Naive thymus-derived CD4-positive, alpha-beta T cell (primary cell): ENCODE measurements around the gene ARHGAP35. TPM values are rescaled to one million over a fixed set of nuclear protein-coding genes. Genes with fewer than 3 reads are reported as not detected.
"Not testable (repeated sequence)": the region's sequence is repeated elsewhere in the genome, so short reads cannot be mapped to it uniquely, and the experiment has no call there.

Experiments
- ATAC-seq: fragments of 150-1000 bp; cut with Tn5 transposase; 2 replicates; pipeline ENCODE4 v1.10.0; 2021; ENCODE audit warnings: mild to moderate bottlenecking, moderate library complexity
- CTCF ChIA-PET: fragments of 350-600 bp; sonication (Branson Sonifier 250); formaldehyde crosslinking; loops from one replicate; lab custom pipeline; 2021; ENCODE audit warnings: antibody characterized with exemption; lab: Charles Lee
- POLR2A ChIA-PET: fragments of 350-600 bp; sonication (Branson Sonifier 250); formaldehyde crosslinking; loops from one replicate; lab custom pipeline; 2021; ENCODE audit warnings: antibody characterized with exemption, inconsistent platforms; lab: Charles Lee
- DNase-seq, 9 donors: peaks; one replicate each; pipeline versions ENCODE4 v3.0.0 to v3.0.0-alpha.2; 2020 to 2022; ENCODE audit warnings: mixed read lengths in 1 of 9
- H3K27ac ChIP-seq: one replicate; pipeline ENCODE4 v1.7.0; 2013; ENCODE audit warnings: mild to moderate bottlenecking, low read depth, low read length, moderate library complexity
- H3K27me3 ChIP-seq, 2 donors: one replicate each; pipeline ENCODE4 v1.7.0; 2013; ENCODE audit warnings: low read length in 2 of 2, mild to moderate bottlenecking in 2 of 2, moderate library complexity in 2 of 2; ENCODE audit not compliant: control insufficient read depth in 2 of 2, insufficient read depth in 2 of 2
- H3K36me3 ChIP-seq, 3 experiments: 1 replicate in 2 of 3; 2 replicates in 1 of 3; pipeline ENCODE4 v1.7.0; 2013; ENCODE audit warnings: low read length in 3 of 3, mild to moderate bottlenecking in 3 of 3, moderate library complexity in 1 of 3; ENCODE audit not compliant: insufficient read depth in 3 of 3, control insufficient read depth in 2 of 3
- H3K4me1 ChIP-seq, 2 donors: one replicate each; pipeline ENCODE4 v1.7.0; 2013; ENCODE audit warnings: low read length in 2 of 2, mild to moderate bottlenecking in 2 of 2, moderate library complexity in 1 of 2; ENCODE audit not compliant: control insufficient read depth in 2 of 2, insufficient read depth in 2 of 2
- H3K4me3 ChIP-seq: 2 replicates; pipeline ENCODE4 v1.7.0; 2013; ENCODE audit warnings: mild to moderate bottlenecking, low read length
- H3K9me3 ChIP-seq, 3 experiments: 1 replicate in 2 of 3; 2 replicates in 1 of 3; pipeline ENCODE4 v1.7.0; 2013; ENCODE audit warnings: low read length in 3 of 3; ENCODE audit not compliant: control insufficient read depth in 2 of 3
- H3K27ac Mint-ChIP-seq, 9 donors: one replicate each; pipeline ENCODE4 v1.8.0; 2020 to 2022; ENCODE audit warnings: mixed read lengths in 9 of 9, mild to moderate bottlenecking in 8 of 9, moderate library complexity in 5 of 9, inconsistent platforms in 2 of 9
- H3K27me3 Mint-ChIP-seq, 5 donors: one replicate each; pipeline ENCODE4 v1.8.0; 2021 to 2022; ENCODE audit warnings: mixed read lengths in 5 of 5, mild to moderate bottlenecking in 1 of 5
- H3K36me3 Mint-ChIP-seq, 5 donors: one replicate each; pipeline ENCODE4 v1.8.0; 2020 to 2022; ENCODE audit warnings: mixed read lengths in 5 of 5, mild to moderate bottlenecking in 3 of 5, inconsistent platforms in 1 of 5
- H3K4me1 Mint-ChIP-seq, 7 donors: one replicate each; pipeline ENCODE4 v1.8.0; 2020 to 2022; ENCODE audit warnings: mixed read lengths in 7 of 7, mild to moderate bottlenecking in 3 of 7, inconsistent platforms in 1 of 7
- H3K4me3 Mint-ChIP-seq, 10 donors: one replicate each; pipeline ENCODE4 v1.8.0; 2020 to 2022; ENCODE audit warnings: mild to moderate bottlenecking in 10 of 10, mixed read lengths in 10 of 10, moderate library complexity in 6 of 10, inconsistent platforms in 2 of 10
- H3K9me3 Mint-ChIP-seq, 11 donors: one replicate each; pipeline ENCODE4 v1.8.0; 2020 to 2022; ENCODE audit warnings: mixed read lengths in 11 of 11, mild to moderate bottlenecking in 4 of 11, inconsistent platforms in 1 of 11, moderate library complexity in 1 of 11
- intact Hi-C, 2 donors: fragments of 100-400 bp; cut with micrococcal nuclease; formaldehyde crosslinking; loops; one replicate each; pipeline ENCODE4 v1.15.1; 2023
- polyA plus RNA-seq, 2 donors: library from polyadenylated mRNA; unstranded; fragments of 300-500 nt; fragmentation: Illumina TruSeq; gene quantifications; one replicate each; pipeline ENCODE4 v1.2.3, GENCODE V29; 2021
- total RNA-seq, 6 experiments: library from RNA in 5 of 6; stranded (reverse) in 5 of 6; gene quantifications; 1 replicate in 5 of 6; 2 replicates in 1 of 6; pipeline ENCODE4 v1.2.3 and lab custom pipeline; 2021 to 2026

ARHGAP35 gene
- total and polyA plus RNA-seq, 7 experiments from 2014 or later, result 2.3 to 29.4 (median 23.2) TPM

DNA sequence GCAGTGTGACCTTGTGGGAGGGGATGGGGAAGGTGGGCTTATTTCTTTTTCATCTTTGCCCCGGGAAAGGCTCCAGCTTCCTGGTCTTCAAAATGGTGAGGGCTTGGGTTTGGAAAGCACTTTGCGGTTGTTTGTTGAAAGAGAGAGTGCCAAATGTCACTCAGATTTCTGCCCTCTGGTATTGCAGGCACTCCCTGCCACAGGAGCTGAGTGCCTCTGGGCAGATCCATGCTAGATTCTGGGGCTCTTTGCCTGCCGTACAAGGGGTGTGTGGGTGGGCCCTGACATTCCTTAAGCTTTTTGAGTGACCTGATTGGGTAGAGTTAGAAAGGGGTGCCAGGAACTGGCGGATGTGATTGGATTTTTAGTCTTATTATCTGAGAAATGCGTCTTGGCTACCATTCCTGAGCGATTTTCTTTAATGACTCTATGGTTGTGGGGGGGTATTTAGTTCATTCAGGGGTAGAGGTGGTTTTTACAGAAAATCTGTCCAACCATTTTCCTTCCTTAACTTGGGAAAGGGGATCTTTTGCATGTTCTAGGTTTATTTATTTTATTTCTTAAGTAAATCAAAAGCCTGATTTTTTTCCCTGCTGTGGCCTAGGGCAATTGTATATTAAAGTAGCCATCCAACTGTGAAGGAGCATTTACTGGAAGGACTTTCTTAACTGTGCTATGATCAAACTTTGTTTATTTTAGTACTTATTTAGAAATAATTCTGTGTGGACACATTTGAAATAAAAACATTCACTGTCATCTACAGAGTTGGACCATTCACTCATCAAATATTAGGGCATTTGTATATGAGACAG lies 3.2 kb downstream of the ARHGAP35 start:
- no peak overlapping the region for H3K4me3 ChIP-seq

DNA sequence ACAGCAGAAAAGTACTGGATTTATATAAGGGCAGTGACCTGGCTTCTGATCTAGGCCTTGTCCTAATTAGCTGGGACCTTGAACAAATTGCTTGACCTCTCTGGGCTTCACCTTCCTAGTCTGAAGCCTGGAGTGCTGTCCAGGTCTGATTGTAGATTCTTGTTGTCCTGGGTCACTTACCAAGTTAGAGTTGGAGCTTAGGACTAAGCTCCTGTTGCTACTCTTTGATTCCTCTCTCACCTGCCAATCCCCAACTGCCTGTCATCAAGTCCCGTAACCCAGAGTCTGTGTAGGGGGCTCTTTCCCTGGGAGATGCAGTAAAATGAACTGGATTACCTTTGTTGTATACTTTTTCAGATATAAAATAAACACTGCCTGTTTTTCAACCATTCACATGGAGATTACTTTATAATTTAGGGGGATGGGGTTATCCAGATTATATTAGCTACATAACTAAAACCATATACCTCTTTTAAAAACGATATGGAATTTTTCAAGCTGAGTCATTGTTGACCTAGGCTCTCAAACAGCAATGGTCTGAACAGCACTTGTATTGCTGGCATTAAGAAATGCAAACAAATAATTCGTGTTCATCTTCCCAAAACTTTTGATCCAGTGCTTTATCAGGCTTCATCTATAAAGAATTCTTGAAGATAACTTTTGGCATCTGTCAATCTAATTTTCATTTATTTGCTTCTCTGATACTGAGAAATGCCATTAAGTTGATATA lies 5.8 kb downstream of the ARHGAP35 start:
- peak overlapping the region in 5 of 9 donors; percentile 6 to 75 (median 41) for H3K27ac Mint-ChIP-seq
- no peaks in the 10 kb centered on the region for H3K27me3 Mint-ChIP-seq
- H3K36me3 Mint-ChIP-seq, result peaks cover 0 to 3% (median 0%) of the 10 kb centered on the region in 5 donors
- ATAC-seq, result no peak
- H3K9me3 Mint-ChIP-seq, result no peaks in the 10 kb centered on the region
- H3K36me3 ChIP-seq, result no peaks in the 10 kb centered on the region
- H3K27ac ChIP-seq, result no peak overlapping the region
- intact Hi-C loops, result loop anchor here in 1 of 2 donors (10.0 kb wide), 1 partner anchor 342 kb away; no protein-coding TSS in a partner anchor
- peaks cover 14 to 28% of the 10 kb centered on the region in 2 donors for H3K4me1 ChIP-seq
- no peak overlapping the region for H3K4me3 ChIP-seq
- CTCF ChIA-PET, result interaction anchor here (0.5 to 1.0 kb wide), 3 partner anchors 54 to 113 kb away, joined by 3 to 4 read pairs (median 3); no protein-coding TSS in a partner anchor
- POLR2A ChIA-PET, result interaction anchor here (0.6 to 1.4 kb wide), 4 partner anchors 12 to 488 kb away, joined by 3 to 5 read pairs (median 3); no protein-coding TSS in a partner anchor
- DNase-seq, result no peak
- H3K27me3 ChIP-seq, result no peaks in the 10 kb centered on the region
- peaks cover 6 to 32% (median 25%) of the 10 kb centered on the region in 7 donors for H3K4me1 Mint-ChIP-seq
- no peaks in the 10 kb centered on the region for H3K9me3 ChIP-seq
- peak overlapping the region in 1 of 10 donors; percentile 1 for H3K4me3 Mint-ChIP-seq

More for the DNA sequence above, 3.2 kb downstream of the ARHGAP35 start:
- H3K27ac ChIP-seq, result no peak overlapping the region
- intact Hi-C loops, result loop anchor here (5.0 to 10.0 kb wide), 4 partner anchors 73 to 393 kb away; partner anchors contain the start of gene CCDC9 (in 1 of the 2)
- H3K36me3 Mint-ChIP-seq, result peaks cover 0 to 6% (median 0%) of the 10 kb centered on the region in 5 donors
- no peaks in the 10 kb centered on the region for H3K9me3 ChIP-seq
- no peak overlapping the region for H3K4me3 Mint-ChIP-seq
- POLR2A ChIA-PET, result no interaction called here
- no peaks in the 10 kb centered on the region for H3K27me3 ChIP-seq
- CTCF ChIA-PET, result interaction anchor here (0.6 to 0.7 kb wide), 2 partner anchors 124 to 208 kb away, joined by 3 to 5 read pairs; no protein-coding TSS in a partner anchor
- peaks cover 14 to 33% of the 10 kb centered on the region in 2 donors for H3K4me1 ChIP-seq
- H3K36me3 ChIP-seq, result peaks cover 0 to 5% (median 0%) of the 10 kb centered on the region in 3 experiments
- no peak overlapping the region for H3K27ac Mint-ChIP-seq
- peaks cover 7 to 38% (median 26%) of the 10 kb centered on the region in 7 donors for H3K4me1 Mint-ChIP-seq
- DNase-seq (no peak), ATAC-seq (no peak)
- H3K9me3 Mint-ChIP-seq, result no peaks in the 10 kb centered on the region
- H3K27me3 Mint-ChIP-seq, result no peaks in the 10 kb centered on the region

DNA sequence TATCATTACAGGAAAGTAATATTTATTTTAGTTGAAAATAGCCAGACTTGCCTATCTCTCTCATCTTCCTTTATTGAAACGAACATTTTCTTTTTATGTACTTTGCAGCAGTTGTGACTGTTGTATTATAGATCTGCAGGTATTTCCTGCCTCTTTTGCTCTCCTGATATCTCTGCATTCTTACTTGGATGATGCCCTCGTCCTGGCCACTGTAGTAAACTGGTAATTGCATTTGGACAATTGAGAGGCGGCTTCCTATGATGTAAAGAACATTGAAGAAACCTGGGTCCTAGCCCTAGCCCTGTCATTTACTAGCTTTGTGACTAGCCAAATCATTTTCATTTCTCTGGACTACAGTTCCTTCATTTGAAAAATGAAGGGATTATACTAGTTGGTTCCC lies 6.4 kb downstream of the ARHGAP35 start:
- Histone ChIP-seq H3K27ac (no peak overlapping the region), H3K36me3 (no peaks in the 10 kb centered on the region), H3K9me3 (no peaks in the 10 kb centered on the region), H3K4me3 (no peak overlapping the region), H3K4me1 (peaks cover 11 to 27% of the 10 kb centered on the region in 2 donors), H3K27me3 (no peaks in the 10 kb centered on the region)
- intact Hi-C loops, result loop anchor here in 1 of 2 donors (10.0 kb wide), 1 partner anchor 342 kb away; no protein-coding TSS in a partner anchor
- Mint-ChIP-seq H3K4me3 (peak overlapping the region in 1 of 10 donors; percentile 40), H3K9me3 (no peaks in the 10 kb centered on the region), H3K27me3 (no peaks in the 10 kb centered on the region), H3K4me1 (peaks cover 6 to 32% (median 29%) of the 10 kb centered on the region in 7 donors), H3K36me3 (peaks cover 0 to 3% (median 0%) of the 10 kb centered on the region in 5 donors), H3K27ac (peak overlapping the region in 5 of 9 donors; percentile 6 to 44 (median 32))
- CTCF ChIA-PET, result no interaction called here
- DNase-seq (no peak), ATAC-seq (no peak)
- POLR2A ChIA-PET, result interaction anchor here (0.6 to 1.4 kb wide), 4 partner anchors 13 to 487 kb away, joined by 3 to 5 read pairs (median 3); no protein-coding TSS in a partner anchor

DNA sequence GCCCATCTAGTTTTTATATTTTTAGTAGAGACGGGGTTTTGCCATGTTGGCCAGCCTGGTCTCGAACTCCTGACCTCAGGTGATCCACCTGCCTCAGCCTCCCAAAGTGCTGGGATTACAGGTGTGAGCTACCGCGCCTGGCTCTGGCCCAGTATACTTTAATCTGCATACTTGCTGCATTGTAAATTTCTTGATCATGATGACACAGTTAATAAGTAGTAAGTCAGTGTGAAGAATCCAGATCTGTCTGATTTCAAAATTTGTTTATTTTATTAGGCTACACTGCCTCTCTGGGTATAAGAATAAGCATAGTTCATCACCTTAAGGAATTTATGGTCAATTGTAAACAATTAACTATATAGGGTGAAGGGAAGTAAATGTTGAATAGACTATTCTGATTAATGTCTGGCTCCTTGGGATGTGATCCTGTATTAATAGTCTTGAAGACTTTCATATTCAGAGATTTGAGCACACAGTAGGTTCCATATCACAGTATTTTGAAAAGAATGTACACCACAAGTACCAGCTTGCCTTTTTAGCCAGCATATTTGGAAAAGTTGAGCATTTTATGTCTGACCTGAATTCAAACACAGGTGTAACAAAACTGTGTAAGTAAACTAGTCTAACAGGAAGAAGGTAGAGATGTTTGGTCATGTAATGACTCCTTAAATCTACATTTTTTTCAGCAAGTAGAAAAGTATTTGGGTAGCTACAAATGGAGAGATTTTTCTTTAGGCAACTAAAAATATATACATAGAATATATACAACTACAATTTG lies 7.4 kb downstream of the ARHGAP35 start:
- peak overlapping the region in 2 of 9 donors; percentile 35 to 60 for H3K27ac Mint-ChIP-seq
- no peak for DNase-seq
- POLR2A ChIA-PET, result interaction anchor here (1.0 kb wide), 1 partner anchor 85 kb away, joined by 3 read pairs; no protein-coding TSS in a partner anchor

DNA sequence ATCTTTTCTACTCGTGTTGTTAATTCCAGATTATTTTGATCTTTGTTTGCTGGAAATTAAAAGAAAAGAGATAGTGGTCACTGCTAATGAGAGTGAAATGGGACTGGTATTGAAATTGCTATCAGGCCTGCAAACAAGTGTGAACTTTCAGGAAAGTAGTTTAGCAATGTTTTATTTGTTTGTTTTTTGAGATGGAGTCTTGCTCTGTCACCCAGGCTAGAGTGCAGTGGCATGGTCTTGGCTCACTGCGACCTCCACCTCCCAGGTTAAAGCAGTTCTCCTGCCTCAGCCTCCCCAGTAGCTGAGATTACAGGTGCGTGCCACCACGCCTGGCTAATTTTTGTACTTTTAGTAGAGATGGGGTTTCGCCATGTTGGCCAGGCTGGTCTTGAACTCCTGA lies 10.4 kb downstream of the ARHGAP35 start:
- H3K4me3 ChIP-seq, H3K4me1 ChIP-seq, POLR2A ChIA-PET, H3K27me3 ChIP-seq, H3K36me3 Mint-ChIP-seq, H3K4me3 Mint-ChIP-seq, H3K27me3 Mint-ChIP-seq, ATAC-seq, H3K9me3 ChIP-seq, DNase-seq, H3K27ac Mint-ChIP-seq, H3K36me3 ChIP-seq, H3K27ac ChIP-seq, CTCF ChIA-PET, intact Hi-C loops, H3K9me3 Mint-ChIP-seq: not testable (repeated sequence)
- peaks cover 6 to 26% (median 22%) of the 10 kb centered on the region in 7 donors for H3K4me1 Mint-ChIP-seq

More for the DNA sequence above, 7.4 kb downstream of the ARHGAP35 start:
- no peak for ATAC-seq
- Histone ChIP-seq H3K4me1 (peaks cover 3 to 18% of the 10 kb centered on the region in 2 donors), H3K4me3 (no peak overlapping the region), H3K27me3 (no peaks in the 10 kb centered on the region), H3K9me3 (no peaks in the 10 kb centered on the region), H3K27ac (no peak overlapping the region), H3K36me3 (no peaks in the 10 kb centered on the region)
- H3K4me1 Mint-ChIP-seq, result peaks cover 6 to 32% (median 29%) of the 10 kb centered on the region in 7 donors
- H3K9me3 Mint-ChIP-seq, result no peaks in the 10 kb centered on the region
- H3K4me3 Mint-ChIP-seq, result peak overlapping the region in 1 of 10 donors; percentile 6
- intact Hi-C loops, result loop anchor here in 1 of 2 donors (10.0 kb wide), 1 partner anchor 343 kb away; no protein-coding TSS in a partner anchor
- no peaks in the 10 kb centered on the region for H3K27me3 Mint-ChIP-seq
- CTCF ChIA-PET, result interaction anchor here (0.7 to 1.3 kb wide), 4 partner anchors 10 to 170 kb away, joined by 3 to 5 read pairs (median 3); no protein-coding TSS in a partner anchor
- H3K36me3 Mint-ChIP-seq, result peaks cover 0 to 3% (median 0%) of the 10 kb centered on the region in 5 donors
